ENCODE data around the gene OLFM3.

- TF ChIP-seq ARNT (IDR thresholded peaks at IDR 0.05) (no peak), SP1 (IDR thresholded peaks at IDR 0.05) (no peak)
These were observed 67.9 kb downstream of the OLFM3 start for GRCh38 chr1:101928829-101929228.

All from HEK293T (cell line).